DMS 273 treated with DMSO at 0.1 percent for 48 hours (cell line): Measurements from ENCODE around the gene C2orf66.

Experiments
- DNase-seq: peaks from one replicate; lab custom pipeline; 2025; lab: John Stamatoyannopoulos, UW

The C2orf66 gene

DNA sequence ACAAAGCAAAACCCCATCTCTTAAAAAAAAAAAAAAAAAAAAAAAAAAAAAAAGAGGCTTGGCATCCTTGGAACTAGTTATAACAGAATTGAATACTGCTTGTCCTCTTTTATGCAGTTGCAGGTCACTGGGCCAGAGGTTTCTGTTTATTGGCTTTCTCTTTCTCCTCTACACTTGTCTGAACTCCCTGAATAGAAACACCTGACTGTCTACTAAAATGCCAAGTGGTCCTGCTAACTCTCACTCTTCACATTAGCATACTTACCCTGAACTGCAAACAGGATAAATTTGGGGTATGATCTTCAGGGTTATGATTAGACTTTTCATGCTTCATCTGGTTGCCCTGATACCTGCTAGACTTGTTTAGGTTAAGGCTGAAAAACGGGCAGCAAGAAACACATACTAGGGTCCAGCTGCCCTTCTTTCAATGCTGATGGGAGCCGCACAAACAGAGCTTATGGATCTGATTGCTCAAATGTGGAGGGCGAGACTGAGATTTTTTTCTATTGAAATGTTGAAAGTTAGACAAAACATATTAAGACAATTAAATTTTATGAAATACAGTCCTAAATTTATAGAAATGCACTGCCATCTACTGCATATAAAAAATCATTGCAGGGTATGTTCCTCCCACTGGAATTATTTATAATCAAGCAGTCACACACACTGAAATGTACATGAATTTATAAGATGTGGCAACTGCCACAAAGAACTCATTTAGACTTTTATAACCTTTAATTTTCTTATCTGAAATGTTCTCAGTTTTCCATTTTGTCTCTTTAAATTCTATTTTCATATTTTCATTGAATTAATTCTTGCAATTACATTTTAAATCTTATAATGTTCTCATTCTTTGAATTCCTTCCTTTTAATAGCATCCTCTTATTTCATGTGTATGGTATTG lies 50.4 kb downstream of the C2orf66 start:
- DNase-seq = no peak
